Measurements from ENCODE around the gene PDZRN3. TPM values are rescaled to one million over a fixed set of nuclear protein-coding genes. Genes with fewer than 3 reads are reported as not detected.

Gene PDZRN3
- total and polyA plus RNA-seq, 2 of the 13 experiments (the other 11 are each of a cell fraction or from before 2014, with no cell fraction given): not detected

- no peaks in the 10 kb centered on the region for H3K79me2 ChIP-seq (ENCODE audit: insufficient read depth, low read length)
- no peaks in the 10 kb centered on the region for H3K27me3 ChIP-seq (ENCODE audit: control insufficient read depth in 1 of 2, insufficient read depth in 2 of 2, low read length in 2 of 2)
- no peak overlapping the region for H3K4me3 ChIP-seq (replicated peaks in 1 of 3; ENCODE audit: insufficient read depth in 1 of 3, low read depth in 2 of 3, low read length in 3 of 3)
- H3K9me3 ChIP-seq (ENCODE audit: low read length): no peaks in the 10 kb centered on the region
- in situ Hi-C loops (cut with HindIII; ENCODE audit: extremely low pct_ligation_motif_present, low pct_unique_long_range_greater_than_20kb) (no loop called here), intact Hi-C loops (cut with micrococcal nuclease; ENCODE audit: unreplicated experiment) (no loop called here)
- no peak overlapping the region for H3K4me2 ChIP-seq (ENCODE audit: low read depth, low read length)
- TF ChIP-seq ZNF678 (CRISPR knock-in tag; IDR thresholded peaks at IDR 0.05) (no peak), FOSL1 (CRISPR knock-in tag; IDR thresholded peaks at IDR 0.05; ENCODE audit: borderline replicate concordance) (no peak), ZNF629 (CRISPR knock-in tag; conservative IDR thresholded peaks at IDR 0.05) (no peak), ZBED4 (CRISPR knock-in tag; IDR thresholded peaks at IDR 0.05; ENCODE audit: borderline replicate concordance) (no peak), ZNF674 (CRISPR knock-in tag; IDR thresholded peaks at IDR 0.05; ENCODE audit: low read depth) (no peak), BRCA1 (CRISPR knock-in tag; IDR thresholded peaks at IDR 0.05) (no peak)
- no peaks in the 10 kb centered on the region for H4K20me1 ChIP-seq (ENCODE audit: insufficient read depth, low read length)
- no peak overlapping the region for H3K27ac ChIP-seq (ENCODE audit: extremely low read length, insufficient read depth, low read length)
- no TSS peak for BruUV-seq (replicated peaks)
- POLR2A ChIA-PET: no interaction called here
- H3K9ac ChIP-seq (ENCODE audit: insufficient read depth, low read depth, low read length): no peak overlapping the region
- no peaks in the 10 kb centered on the region for H3K36me3 ChIP-seq (replicated peaks in 1 of 2; ENCODE audit: control insufficient read depth in 1 of 2, insufficient read depth in 2 of 2, low read length in 2 of 2)
- DNase-seq (ENCODE audit: low spot score) (no peak), FAIRE-seq (no peak), ATAC-seq (no peak)
- CTCF ChIA-PET (ENCODE audit: low intra/inter-chr PET ratio, low total read pairs): no interaction called here
- no peak overlapping the region for H2AFZ ChIP-seq (ENCODE audit: low read length)
- H3K4me1 ChIP-seq (ENCODE audit: insufficient read depth, low read length): peaks cover 9% of the 10 kb centered on the region
Measured at GRCh38 chr3:73605861-73606260, 18.9 kb downstream of the PDZRN3 start.

All from HepG2 (cell line).